NCI-H774 (cell line): ENCODE measurements around the gene DONSON.

Experiments
- DNase-seq: peaks from one replicate; lab custom pipeline; 2025; lab: John Stamatoyannopoulos, UW

DONSON gene

GRCh38 chr21:33541105-33541711 lies 47.3 kb downstream of the DONSON start:
- DNase-seq, result no peak

- DNase-seq, result no peak
These were observed 47.8 kb downstream of the DONSON start for GRCh38 chr21:33540711-33541104.

GRCh38 chr21:33539616-33540015 lies 48.9 kb downstream of the DONSON start:
- DNase-seq, result no peak

- no peak for DNase-seq
These were observed 51.3 kb downstream of the DONSON start for GRCh38 chr21:33537212-33537611.

- DNase-seq, result no peak
These were observed 57.5 kb downstream of the DONSON start for GRCh38 chr21:33531007-33531406.
